Mammary epithelial cell (primary cell): Measurements from ENCODE around the gene KCNAB2.

Experiments used
- CTCF ChIP-seq, 2 donors: IDR thresholded peaks in 1 of 2; conservative IDR thresholded peaks in 1 of 2; 2 replicates each; pipeline ENCODE4 v1.5.1; 2011 to 2012; ENCODE audit warnings: inconsistent platforms in 2 of 2, low read length in 2 of 2, mild to moderate bottlenecking in 2 of 2, control low read depth in 1 of 2, low read depth in 1 of 2; ENCODE audit not compliant: insufficient read depth in 1 of 2; ENCODE audit errors: extremely low read depth in 1 of 2
- EZH2 ChIP-seq: IDR thresholded peaks from 2 replicates; pipeline ENCODE4 v1.6.1; 2012; ENCODE audit warnings: low read length, inconsistent platforms, borderline replicate concordance

DNA sequence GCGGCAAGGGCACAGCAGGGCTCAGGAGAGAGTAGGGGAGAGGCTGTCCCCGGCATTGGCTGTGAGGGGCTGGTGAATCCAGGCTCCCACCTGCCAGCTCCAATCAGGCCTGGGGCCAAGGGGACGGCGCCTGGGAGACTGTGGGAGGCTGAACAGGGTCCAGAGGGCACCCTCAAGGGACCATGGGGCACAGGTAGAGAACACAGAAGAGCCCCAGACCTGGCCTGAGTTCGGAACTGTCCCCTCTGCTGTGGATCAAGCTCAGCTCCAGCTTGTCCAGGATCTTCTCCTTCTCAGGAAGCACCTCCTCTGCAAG lies 67.0 kb downstream of the KCNAB2 start:
- TF ChIP-seq CTCF (conservative IDR thresholded peaks at IDR 0.05 in 1 of 2, IDR thresholded peaks at IDR 0.05 in 1 of 2; ENCODE audit: extremely low read depth in 1 of 2, insufficient read depth in 1 of 2, low read depth in 1 of 2, low read length in 2 of 2) (no peak), EZH2 (no peak)
